ENCODE results near the gene RAD52. TPM values are rescaled to one million over a fixed set of nuclear protein-coding genes. Genes with fewer than 3 reads are reported as not detected.

The RAD52 gene
- total RNA-seq, 1 donor from 2014 or later: 9.6 TPM

- no peak overlapping the region for H3K27ac Mint-ChIP-seq (ENCODE audit: unreplicated experiment)
- no peak for DNase-seq (ENCODE audit: low spot score)
- TF ChIP-seq, protein P1, sequence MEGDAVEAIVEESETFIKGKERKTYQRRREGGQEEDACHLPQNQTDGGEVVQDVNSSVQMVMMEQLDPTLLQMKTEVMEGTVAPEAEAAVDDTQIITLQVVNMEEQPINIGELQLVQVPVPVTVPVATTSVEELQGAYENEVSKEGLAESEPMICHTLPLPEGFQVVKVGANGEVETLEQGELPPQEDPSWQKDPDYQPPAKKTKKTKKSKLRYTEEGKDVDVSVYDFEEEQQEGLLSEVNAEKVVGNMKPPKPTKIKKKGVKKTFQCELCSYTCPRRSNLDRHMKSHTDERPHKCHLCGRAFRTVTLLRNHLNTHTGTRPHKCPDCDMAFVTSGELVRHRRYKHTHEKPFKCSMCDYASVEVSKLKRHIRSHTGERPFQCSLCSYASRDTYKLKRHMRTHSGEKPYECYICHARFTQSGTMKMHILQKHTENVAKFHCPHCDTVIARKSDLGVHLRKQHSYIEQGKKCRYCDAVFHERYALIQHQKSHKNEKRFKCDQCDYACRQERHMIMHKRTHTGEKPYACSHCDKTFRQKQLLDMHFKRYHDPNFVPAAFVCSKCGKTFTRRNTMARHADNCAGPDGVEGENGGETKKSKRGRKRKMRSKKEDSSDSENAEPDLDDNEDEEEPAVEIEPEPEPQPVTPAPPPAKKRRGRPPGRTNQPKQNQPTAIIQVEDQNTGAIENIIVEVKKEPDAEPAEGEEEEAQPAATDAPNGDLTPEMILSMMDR (IDR thresholded peaks at IDR 0.05): no peak
- no peaks in the 10 kb centered on the region for H3K9me3 Mint-ChIP-seq (ENCODE audit: low read depth)
- H3K27me3 Mint-ChIP-seq (ENCODE audit: low read depth): no peaks in the 10 kb centered on the region
- no peak overlapping the region for H3K4me3 Mint-ChIP-seq (ENCODE audit: unreplicated experiment)
- peaks cover 30% of the 10 kb centered on the region for H3K36me3 Mint-ChIP-seq (ENCODE audit: low read depth)
- peaks cover 9% of the 10 kb centered on the region for H3K4me1 Mint-ChIP-seq (ENCODE audit: low read depth)
Measured at GRCh38 chr12:916240-916639, 33.3 kb downstream of the RAD52 start.

DNA sequence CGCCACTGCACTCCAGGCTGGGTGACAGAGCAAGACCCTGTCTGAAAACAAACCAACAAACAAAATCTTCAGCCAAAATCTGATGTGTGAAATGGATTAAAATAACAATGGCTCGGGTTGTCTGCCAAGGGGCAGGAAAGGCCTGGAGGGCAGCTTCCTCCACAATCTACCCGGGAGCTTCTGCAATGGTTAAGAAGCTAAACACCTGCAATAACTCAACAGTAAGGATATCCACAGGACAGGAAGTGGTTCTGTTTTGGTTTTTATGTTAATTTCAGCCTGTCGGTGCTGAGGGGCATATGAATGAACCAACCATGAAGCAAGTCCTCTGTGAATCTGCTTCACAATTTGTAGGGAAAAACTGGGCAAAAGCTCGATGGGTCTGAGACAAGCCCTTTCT lies 34.4 kb downstream of the RAD52 start:
- TF ChIP-seq, protein P1 (IDR thresholded peaks at IDR 0.05): no peak
- Mint-ChIP-seq H3K4me3 (ENCODE audit: unreplicated experiment) (no peak overlapping the region), H3K4me1 (ENCODE audit: low read depth) (peaks cover 9% of the 10 kb centered on the region), H3K27me3 (ENCODE audit: low read depth) (no peaks in the 10 kb centered on the region), H3K27ac (ENCODE audit: unreplicated experiment) (no peak overlapping the region), H3K36me3 (ENCODE audit: low read depth) (peaks cover 31% of the 10 kb centered on the region), H3K9me3 (ENCODE audit: low read depth) (no peaks in the 10 kb centered on the region)
- DNase-seq (ENCODE audit: low spot score): no peak

DNA sequence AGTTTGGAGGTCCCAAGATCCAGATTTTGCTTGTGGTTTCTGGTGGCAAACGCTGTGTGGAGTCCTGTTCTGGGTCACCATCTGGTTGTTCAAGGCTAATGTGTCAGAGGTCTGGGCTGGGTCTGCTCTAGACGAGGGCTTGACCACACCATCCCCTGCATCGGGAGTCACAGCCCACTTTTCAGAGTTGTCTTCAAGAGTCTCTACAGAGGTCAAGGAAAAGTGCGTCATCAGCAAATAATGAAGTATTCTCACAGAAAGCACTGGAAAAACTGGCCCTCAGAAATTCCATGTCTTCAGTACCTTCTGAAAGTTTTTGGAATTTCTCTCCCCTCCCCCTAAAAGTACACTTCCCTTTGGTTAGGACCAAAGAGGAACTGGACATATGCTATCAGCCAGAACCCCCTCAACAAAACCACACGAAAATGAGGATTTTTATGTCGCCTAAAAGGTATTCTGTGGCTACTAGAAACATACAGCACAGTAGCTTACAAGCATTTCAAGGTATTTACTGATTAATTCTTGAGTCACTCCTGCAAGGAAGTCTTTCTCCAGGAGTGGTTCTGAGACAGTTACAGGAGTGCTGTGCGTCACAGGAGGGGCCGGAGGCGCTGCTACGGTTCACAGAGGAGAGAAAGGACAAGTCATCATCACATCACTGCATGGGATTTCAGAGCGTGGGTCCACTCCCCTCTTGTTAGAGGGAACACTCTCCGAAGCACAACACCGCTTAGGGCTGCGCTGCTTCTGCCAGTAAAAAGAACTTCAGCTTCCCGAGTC lies 35.4 kb downstream of the RAD52 start:
- Mint-ChIP-seq H3K27ac (ENCODE audit: unreplicated experiment) (peak overlapping the region; percentile 79), H3K9me3 (ENCODE audit: low read depth) (no peaks in the 10 kb centered on the region), H3K27me3 (ENCODE audit: low read depth) (no peaks in the 10 kb centered on the region), H3K4me3 (ENCODE audit: unreplicated experiment) (no peak overlapping the region), H3K4me1 (ENCODE audit: low read depth) (peaks cover 9% of the 10 kb centered on the region), H3K36me3 (ENCODE audit: low read depth) (peaks cover 37% of the 10 kb centered on the region)
- TF ChIP-seq, protein P1 (IDR thresholded peaks at IDR 0.05): no peak
- DNase-seq (ENCODE audit: low spot score): no peak

GRCh38 chr12:912466-913235 lies 36.8 kb downstream of the RAD52 start:
- TF ChIP-seq, protein P1 (IDR thresholded peaks at IDR 0.05): no peak
- no peak overlapping the region for H3K4me3 Mint-ChIP-seq (ENCODE audit: unreplicated experiment)

DNA sequence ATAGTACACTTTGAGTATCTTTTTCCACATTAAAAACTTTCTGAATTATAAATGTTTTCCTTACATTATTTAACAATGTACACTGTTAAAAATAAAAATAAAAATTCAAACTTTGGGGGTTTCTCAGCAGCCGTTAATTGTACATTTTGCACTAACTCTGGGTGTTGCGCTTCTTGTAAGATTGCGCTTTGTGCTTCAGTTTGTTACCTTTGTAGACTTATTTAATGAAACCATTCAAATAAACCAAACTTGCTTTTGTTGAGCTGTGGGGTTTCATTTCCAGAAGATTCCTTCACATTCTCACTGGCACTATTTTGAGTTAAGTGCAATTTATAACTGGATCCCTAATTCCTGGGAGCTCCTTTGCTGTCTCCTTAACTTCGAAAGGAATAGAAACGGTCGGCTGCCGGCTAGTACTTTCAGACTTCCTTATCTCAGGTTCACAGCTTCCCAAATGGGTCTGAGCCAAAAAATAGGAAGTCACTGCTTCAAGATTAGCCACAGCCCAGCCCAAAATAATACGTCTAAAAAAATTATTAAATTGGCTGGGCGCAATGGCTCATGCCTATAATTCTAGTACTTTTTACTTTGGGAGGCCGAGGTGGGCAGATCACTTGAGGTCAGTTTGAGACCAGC lies 38.2 kb downstream of the RAD52 start:
- H3K27me3 Mint-ChIP-seq (ENCODE audit: low read depth): no peaks in the 10 kb centered on the region
- no peak for DNase-seq (ENCODE audit: low spot score)
- no peak overlapping the region for H3K27ac Mint-ChIP-seq (ENCODE audit: unreplicated experiment)
- H3K9me3 Mint-ChIP-seq (ENCODE audit: low read depth): no peaks in the 10 kb centered on the region
- peaks cover 41% of the 10 kb centered on the region for H3K36me3 Mint-ChIP-seq (ENCODE audit: low read depth)
- no peak overlapping the region for H3K4me3 Mint-ChIP-seq (ENCODE audit: unreplicated experiment)
- TF ChIP-seq, protein P1 (IDR thresholded peaks at IDR 0.05): no peak
- H3K4me1 Mint-ChIP-seq (ENCODE audit: low read depth): peaks cover 9% of the 10 kb centered on the region

More at GRCh38 chr12:912466-913235, 36.8 kb downstream of the RAD52 start:
- no peak for DNase-seq (ENCODE audit: low spot score)
- Mint-ChIP-seq H3K9me3 (ENCODE audit: low read depth) (no peaks in the 10 kb centered on the region), H3K4me1 (ENCODE audit: low read depth) (peaks cover 9% of the 10 kb centered on the region), H3K27me3 (ENCODE audit: low read depth) (no peaks in the 10 kb centered on the region), H3K36me3 (ENCODE audit: low read depth) (peaks cover 38% of the 10 kb centered on the region), H3K27ac (ENCODE audit: unreplicated experiment) (no peak overlapping the region)
